Osteoblast (primary cell): Measurements from ENCODE around the gene COL27A1. TPM values are rescaled to one million over a fixed set of nuclear protein-coding genes. Genes with fewer than 3 reads are reported as not detected.

Experiments
- DNase-seq: peaks from one replicate; pipeline ENCODE4 v3.0.0; 2011; ENCODE audit warnings: low spot score, mixed read lengths; ENCODE audit not compliant: insufficient read length; ENCODE audit errors: missing footprints
- H2AFZ ChIP-seq: 2 replicates; pipeline ENCODE4 v1.6.0; 2011; ENCODE audit warnings: mild to moderate bottlenecking, low read length
- H3K27ac ChIP-seq: 2 replicates; pipeline ENCODE4 v1.5.1; 2011; ENCODE audit warnings: mild to moderate bottlenecking, low read depth, low read length, moderate library complexity
- H3K27me3 ChIP-seq: 2 replicates; pipeline ENCODE4 v1.6.0; 2012; ENCODE audit warnings: mild to moderate bottlenecking, control low read depth, inconsistent platforms, low read length, moderate library complexity; ENCODE audit not compliant: insufficient read depth
- H3K36me3 ChIP-seq: 2 replicates; pipeline ENCODE4 v1.5.1; 2011; ENCODE audit warnings: mild to moderate bottlenecking, low read length, control low read depth, moderate library complexity; ENCODE audit not compliant: insufficient read depth
- H3K4me1 ChIP-seq: 2 replicates; pipeline ENCODE4 v1.5.1; 2011; ENCODE audit warnings: mild to moderate bottlenecking, low read length, control low read depth, moderate library complexity; ENCODE audit not compliant: insufficient read depth
- H3K4me2 ChIP-seq: 2 replicates; pipeline ENCODE4 v1.6.0; 2011; ENCODE audit warnings: mild to moderate bottlenecking, low read length; ENCODE audit not compliant: insufficient read depth
- H3K4me3 ChIP-seq: fragments of 200-600 bp; sonication (generic); 3 replicates; pipeline ENCODE4 v1.5.1; 2012; ENCODE audit warnings: mild to moderate bottlenecking, low read length, inconsistent platforms; ENCODE audit not compliant: insufficient read depth
- H3K79me2 ChIP-seq: 2 replicates; pipeline ENCODE4 v1.6.0; 2012; ENCODE audit warnings: mild to moderate bottlenecking, low read length, control low read depth, inconsistent platforms; ENCODE audit not compliant: insufficient read depth
- H3K9me3 ChIP-seq: 2 replicates; pipeline ENCODE4 v1.5.1; 2011; ENCODE audit warnings: low read depth, low read length, control low read depth
- H4K20me1 ChIP-seq: 2 replicates; pipeline ENCODE4 v1.6.0; 2012; ENCODE audit warnings: mild to moderate bottlenecking, low read length, control low read depth; ENCODE audit not compliant: insufficient read depth
- total RNA-seq: library from RNA; depleted of rRNA; stranded (reverse); fragments of >200 nt; gene quantifications from 2 replicates; pipeline ENCODE4 v1.2.3, GENCODE V29; 2012
- TF ChIP-seq, protein P1 (sequence below): IDR thresholded peaks from 2 replicates; pipeline ENCODE4 v1.5.1; 2011; ENCODE audit warnings: mild to moderate bottlenecking, low read depth, low read length, moderate library complexity; ENCODE audit errors: extremely low read depth

COL27A1 gene
- total RNA-seq, 1 donor, result 10.1 TPM

DNA sequence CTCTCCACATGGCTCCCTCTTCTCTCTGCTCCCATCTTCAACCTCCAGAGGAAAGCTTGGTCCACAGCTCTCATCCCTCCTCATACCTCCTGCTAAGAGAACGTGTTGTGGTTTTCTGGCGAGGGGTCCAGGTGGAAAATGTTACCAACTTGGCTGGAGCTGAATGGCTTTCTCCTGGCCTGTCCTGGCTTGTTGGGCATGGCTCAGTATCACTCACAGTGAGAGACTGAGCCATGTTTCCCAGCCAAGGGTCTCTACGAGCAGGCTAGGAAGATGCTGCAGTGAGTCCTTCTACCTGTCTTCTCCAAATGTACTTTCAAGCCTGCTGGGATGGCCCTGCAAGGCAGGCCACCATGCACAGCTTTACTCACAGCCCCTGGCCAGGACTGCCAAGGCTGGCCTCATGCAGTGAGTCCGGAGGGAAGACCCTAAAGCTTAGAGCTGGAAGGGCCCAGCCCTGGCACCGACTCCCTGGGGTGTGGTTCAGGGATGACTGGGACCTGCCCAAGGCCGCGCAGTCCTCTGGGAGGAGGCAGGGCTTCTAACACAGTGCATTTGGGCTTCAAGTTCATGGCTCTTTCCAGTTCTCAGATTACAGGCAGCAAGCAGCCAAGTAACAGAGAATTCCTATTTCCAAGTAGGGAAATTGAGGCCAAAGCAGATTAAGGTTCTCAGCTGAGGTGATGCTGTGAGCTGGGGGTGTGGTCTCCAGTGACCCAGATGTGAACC lies 59.5 kb downstream of the COL27A1 start:
- Histone ChIP-seq H3K4me2 (no peak overlapping the region), H3K79me2 (no peaks in the 10 kb centered on the region), H2AFZ (no peak overlapping the region), H3K4me3 (no peak overlapping the region), H4K20me1 (no peaks in the 10 kb centered on the region), H3K9me3 (no peaks in the 10 kb centered on the region), H3K36me3 (peaks cover 18% of the 10 kb centered on the region), H3K27me3 (no peaks in the 10 kb centered on the region), H3K4me1 (peaks cover 11% of the 10 kb centered on the region), H3K27ac (no peak overlapping the region)
- peak; percentile 79 for DNase-seq
- TF ChIP-seq, protein P1, sequence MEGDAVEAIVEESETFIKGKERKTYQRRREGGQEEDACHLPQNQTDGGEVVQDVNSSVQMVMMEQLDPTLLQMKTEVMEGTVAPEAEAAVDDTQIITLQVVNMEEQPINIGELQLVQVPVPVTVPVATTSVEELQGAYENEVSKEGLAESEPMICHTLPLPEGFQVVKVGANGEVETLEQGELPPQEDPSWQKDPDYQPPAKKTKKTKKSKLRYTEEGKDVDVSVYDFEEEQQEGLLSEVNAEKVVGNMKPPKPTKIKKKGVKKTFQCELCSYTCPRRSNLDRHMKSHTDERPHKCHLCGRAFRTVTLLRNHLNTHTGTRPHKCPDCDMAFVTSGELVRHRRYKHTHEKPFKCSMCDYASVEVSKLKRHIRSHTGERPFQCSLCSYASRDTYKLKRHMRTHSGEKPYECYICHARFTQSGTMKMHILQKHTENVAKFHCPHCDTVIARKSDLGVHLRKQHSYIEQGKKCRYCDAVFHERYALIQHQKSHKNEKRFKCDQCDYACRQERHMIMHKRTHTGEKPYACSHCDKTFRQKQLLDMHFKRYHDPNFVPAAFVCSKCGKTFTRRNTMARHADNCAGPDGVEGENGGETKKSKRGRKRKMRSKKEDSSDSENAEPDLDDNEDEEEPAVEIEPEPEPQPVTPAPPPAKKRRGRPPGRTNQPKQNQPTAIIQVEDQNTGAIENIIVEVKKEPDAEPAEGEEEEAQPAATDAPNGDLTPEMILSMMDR, result no peak

DNA sequence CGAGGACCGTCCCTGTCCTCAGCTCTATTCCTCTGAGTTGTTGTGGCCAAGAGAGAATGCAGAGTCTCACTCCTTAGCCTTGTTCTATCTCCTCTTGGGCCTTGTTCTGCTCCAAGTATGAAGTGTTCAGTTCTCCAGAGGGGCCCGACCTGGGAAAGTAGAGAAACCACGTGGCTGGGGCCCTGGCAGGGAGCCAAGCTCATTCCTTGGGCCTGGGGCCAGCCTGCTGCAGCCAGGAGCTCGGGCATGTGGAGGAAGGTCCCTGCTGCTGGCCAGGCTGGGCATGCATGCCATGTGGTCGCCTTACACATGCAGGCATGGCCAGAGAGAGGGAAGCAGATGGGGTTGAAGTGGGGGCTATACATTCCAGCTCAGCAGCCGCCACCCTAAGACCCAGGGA lies 60.7 kb downstream of the COL27A1 start:
- Histone ChIP-seq H3K36me3 (peaks cover 18% of the 10 kb centered on the region), H2AFZ (no peak overlapping the region), H4K20me1 (no peaks in the 10 kb centered on the region), H3K4me2 (no peak overlapping the region), H3K4me1 (peaks cover 11% of the 10 kb centered on the region), H3K27me3 (no peaks in the 10 kb centered on the region), H3K27ac (no peak overlapping the region), H3K79me2 (no peaks in the 10 kb centered on the region), H3K9me3 (no peaks in the 10 kb centered on the region), H3K4me3 (no peak overlapping the region)
- peak; percentile 52 for DNase-seq
- TF ChIP-seq, protein P1, result no peak

DNA sequence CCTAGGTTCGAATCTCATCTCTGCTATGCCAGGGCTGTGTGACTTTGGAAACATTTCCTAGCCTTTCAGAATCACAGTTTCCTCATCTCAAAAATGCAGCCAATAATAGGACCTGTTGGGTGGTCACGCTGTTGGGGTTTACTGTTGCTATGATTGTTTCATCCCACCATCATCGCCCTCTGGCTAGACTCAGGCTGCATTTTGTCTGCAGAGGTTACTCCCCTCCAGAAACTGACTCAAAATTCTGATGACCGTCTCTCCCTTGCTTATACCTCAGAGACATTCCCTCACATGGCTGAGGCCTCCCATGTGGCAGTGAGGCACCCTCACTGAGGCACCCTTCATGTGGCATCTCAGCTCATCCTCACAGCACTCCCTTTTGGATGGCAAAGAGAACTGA lies 61.6 kb downstream of the COL27A1 start:
- Histone ChIP-seq H3K4me1 (peaks cover 14% of the 10 kb centered on the region), H3K4me2 (no peak overlapping the region), H3K27me3 (no peaks in the 10 kb centered on the region), H4K20me1 (no peaks in the 10 kb centered on the region), H3K36me3 (peaks cover 15% of the 10 kb centered on the region), H3K79me2 (no peaks in the 10 kb centered on the region), H3K27ac (no peak overlapping the region), H3K4me3 (no peak overlapping the region), H2AFZ (no peak overlapping the region), H3K9me3 (no peaks in the 10 kb centered on the region)
- peak; percentile 58 for DNase-seq
- TF ChIP-seq, protein P1, result no peak

DNA sequence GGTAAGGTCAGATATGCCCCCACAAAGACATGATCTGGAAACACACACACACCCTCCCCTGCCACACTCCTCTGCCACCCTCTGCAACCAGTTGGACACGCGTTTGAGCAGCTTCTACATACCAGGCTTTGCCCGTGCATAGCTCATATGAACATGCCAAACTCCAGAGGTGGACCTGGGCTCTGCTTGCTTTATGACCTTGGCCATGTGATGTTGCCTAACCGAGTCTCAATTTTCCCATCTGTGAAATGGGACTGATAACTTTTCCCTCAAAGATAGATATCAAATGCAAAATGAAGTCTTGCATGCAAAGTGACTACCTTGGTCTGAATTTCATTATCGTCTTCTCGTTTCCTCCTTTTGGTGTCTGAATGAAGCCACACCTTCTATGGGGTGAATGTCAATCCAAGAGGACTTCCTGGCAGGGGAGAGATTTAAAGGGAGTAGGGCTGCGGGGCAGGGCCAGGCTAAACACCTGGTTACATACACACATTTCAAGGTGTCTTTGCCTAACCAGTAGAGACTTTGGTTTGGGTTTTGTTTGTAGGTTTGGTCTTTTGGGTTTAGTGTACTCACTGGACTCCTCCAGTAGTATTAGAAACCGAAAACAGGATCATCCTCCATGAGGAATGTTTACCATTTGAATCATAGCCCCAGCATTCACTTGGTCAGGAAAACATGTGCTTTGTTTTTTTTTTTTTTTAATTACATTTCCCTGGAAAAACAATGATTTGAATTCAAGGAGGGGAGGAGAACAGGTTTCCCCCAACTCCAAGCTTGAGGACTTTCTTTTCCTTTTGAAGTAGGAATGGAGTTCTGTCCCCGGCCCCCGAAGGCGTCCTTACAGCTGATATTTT lies 63.2 kb downstream of the COL27A1 start:
- H3K4me2 ChIP-seq, result no peak overlapping the region
- H3K79me2 ChIP-seq, result no peaks in the 10 kb centered on the region
- no peaks in the 10 kb centered on the region for H4K20me1 ChIP-seq
- no peaks in the 10 kb centered on the region for H3K27me3 ChIP-seq
- no peak overlapping the region for H2AFZ ChIP-seq
- DNase-seq, result peak; percentile 93
- H3K27ac ChIP-seq, result no peak overlapping the region
- TF ChIP-seq, protein P1, result no peak
- peaks cover 6% of the 10 kb centered on the region for H3K36me3 ChIP-seq
- peaks cover 16% of the 10 kb centered on the region for H3K4me1 ChIP-seq
- no peak overlapping the region for H3K4me3 ChIP-seq
- H3K9me3 ChIP-seq, result no peaks in the 10 kb centered on the region
